ENCODE data around the gene COL20A1. TPM values are rescaled to one million over a fixed set of nuclear protein-coding genes. Genes with fewer than 3 reads are reported as not detected.

The COL20A1 gene
- total RNA-seq, 8 experiments from 2014 or later, result 0.13 to 1.6 (median 0.55) TPM

GRCh38 chr20:63351326-63351700 is 58.3 kb downstream of the COL20A1 start:
- WGBS, 10 experiments, result 0 to 100% methylated on average over 1 to 2 of the region's 12 CpGs; no CpG with 5 or more reads in 8 of the 10 experiments
- no peak overlapping the region for H3K27ac ChIP-seq
- in situ Hi-C loops (cut with MboI; ENCODE audit: low pct_unique_long_range_greater_than_20kb in 2 of 9, low sequenced_read_pairs in 9 of 9, unreplicated experiment in 9 of 9), result no loop called here
- no peak overlapping the region for H3K4me3 ChIP-seq
- H3K4me1 ChIP-seq (replicated peaks in 1 of 2), result peaks cover 19 to 36% of the 10 kb centered on the region in 2 donors
- ATAC-seq (replicated peaks in 6 of 8), result no peak

- H3K27ac ChIP-seq, result no peak overlapping the region
- WGBS, 10 experiments, result 83% methylated on average over 1 of the region's 28 CpGs; no CpG with 5 or more reads in 9 of the 10 experiments
- ATAC-seq (replicated peaks in 6 of 8), result peak; percentile 20 to 94 (median 90)
- peaks cover 19 to 33% of the 10 kb centered on the region in 2 donors for H3K4me1 ChIP-seq (replicated peaks in 1 of 2)
- H3K4me3 ChIP-seq, result no peak overlapping the region
- in situ Hi-C loops (cut with MboI; ENCODE audit: low pct_unique_long_range_greater_than_20kb in 2 of 9, low sequenced_read_pairs in 9 of 9, unreplicated experiment in 9 of 9), result no loop called here
These were observed 59.0 kb downstream of the COL20A1 start for GRCh38 chr20:63351811-63352591.

- Histone ChIP-seq H3K4me3 (no peak overlapping the region), H3K27ac (no peak overlapping the region), H3K4me1 (replicated peaks in 1 of 2) (peaks cover 15 to 25% of the 10 kb centered on the region in 2 donors)
- peak in 4 of 8 experiments; percentile 6 to 24 (median 16) for ATAC-seq (replicated peaks in 6 of 8)
- WGBS, 10 experiments, result 73% methylated on average over 2 of the region's 12 CpGs; no CpG with 5 or more reads in 9 of the 10 experiments
- in situ Hi-C loops (cut with MboI; ENCODE audit: low pct_unique_long_range_greater_than_20kb in 2 of 9, low sequenced_read_pairs in 9 of 9, unreplicated experiment in 9 of 9), result no loop called here
These were observed 59.8 kb downstream of the COL20A1 start for GRCh38 chr20:63352811-63353221.

- WGBS, 10 experiments, result 9 to 100% (median 76%) methylated on average over 2 to 5 of the region's 25 CpGs; no CpG with 5 or more reads in 4 of the 10 experiments
- in situ Hi-C loops (cut with MboI; ENCODE audit: low pct_unique_long_range_greater_than_20kb in 2 of 9, low sequenced_read_pairs in 9 of 9, unreplicated experiment in 9 of 9), result no loop called here
- H3K27ac ChIP-seq, result peak overlapping the region; percentile 21 to 34
- H3K4me3 ChIP-seq, result no peak overlapping the region
- no peak for ATAC-seq (replicated peaks in 6 of 8)
- H3K4me1 ChIP-seq (replicated peaks in 1 of 2), result peaks cover 20 to 25% of the 10 kb centered on the region in 2 donors
These were observed 61.8 kb downstream of the COL20A1 start for GRCh38 chr20:63354636-63355350.

GRCh38 chr20:63355781-63356295 is 62.9 kb downstream of the COL20A1 start:
- 64% methylated on average over 7 of the region's 11 CpGs; no CpG with 5 or more reads in 9 of the 10 experiments for WGBS, 10 experiments
- no peak for ATAC-seq (replicated peaks in 6 of 8)
- in situ Hi-C loops (cut with MboI; ENCODE audit: low pct_unique_long_range_greater_than_20kb in 2 of 9, low sequenced_read_pairs in 9 of 9, unreplicated experiment in 9 of 9), result no loop called here
- Histone ChIP-seq H3K4me1 (replicated peaks in 1 of 2) (peaks cover 29 to 30% of the 10 kb centered on the region in 2 donors), H3K4me3 (no peak overlapping the region), H3K27ac (peak overlapping the region in 1 of 2 donors; percentile 36)

GRCh38 chr20:63356511-63356910 is 63.5 kb downstream of the COL20A1 start:
- ATAC-seq (replicated peaks in 6 of 8), result no peak
- Histone ChIP-seq H3K27ac (no peak overlapping the region), H3K4me3 (no peak overlapping the region), H3K4me1 (replicated peaks in 1 of 2) (peaks cover 31 to 32% of the 10 kb centered on the region in 2 donors)
- WGBS, 10 experiments, result 100% methylated on average over 1 of the region's 8 CpGs; no CpG with 5 or more reads in 9 of the 10 experiments
- in situ Hi-C loops (cut with MboI; ENCODE audit: low pct_unique_long_range_greater_than_20kb in 2 of 9, low sequenced_read_pairs in 9 of 9, unreplicated experiment in 9 of 9), result no loop called here

GRCh38 chr20:63356931-63357879 is 64.2 kb downstream of the COL20A1 start:
- no peak for ATAC-seq (replicated peaks in 6 of 8)
- 18 to 73% methylated on average over 3 to 5 of the region's 30 CpGs; no CpG with 5 or more reads in 8 of the 10 experiments for WGBS, 10 experiments

GRCh38 chr20:63357921-63358905 is 65.2 kb downstream of the COL20A1 start:
- Histone ChIP-seq H3K4me1 (replicated peaks in 1 of 2) (peaks cover 33 to 35% of the 10 kb centered on the region in 2 donors), H3K4me3 (no peak overlapping the region), H3K27ac (no peak overlapping the region)
- ATAC-seq (replicated peaks in 6 of 8), result peak in 1 of 8 experiments; percentile 3
- WGBS, 10 experiments, result 40 to 92% (median 53%) methylated on average over 1 to 6 of the region's 26 CpGs; no CpG with 5 or more reads in 5 of the 10 experiments
- in situ Hi-C loops (cut with MboI; ENCODE audit: low pct_unique_long_range_greater_than_20kb in 2 of 9, low sequenced_read_pairs in 9 of 9, unreplicated experiment in 9 of 9), result no loop called here

More at GRCh38 chr20:63356931-63357879, 64.2 kb downstream of the COL20A1 start:
- Histone ChIP-seq H3K27ac (no peak overlapping the region), H3K4me3 (no peak overlapping the region), H3K4me1 (replicated peaks in 1 of 2) (peaks cover 33 to 35% of the 10 kb centered on the region in 2 donors)
- in situ Hi-C loops (cut with MboI; ENCODE audit: low pct_unique_long_range_greater_than_20kb in 2 of 9, low sequenced_read_pairs in 9 of 9, unreplicated experiment in 9 of 9), result no loop called here

GRCh38 chr20:63359164-63359934 is 66.4 kb downstream of the COL20A1 start:
- WGBS, 10 experiments, result 40 to 93% (median 74%) methylated on average over 4 to 12 of the region's 42 CpGs; no CpG with 5 or more reads in 4 of the 10 experiments

GRCh38 chr20:63359937-63360849 is 67.2 kb downstream of the COL20A1 start:
- Histone ChIP-seq H3K4me3 (peak overlapping the region; percentile 43 to 62 (median 46)), H3K27ac (peak overlapping the region; percentile 61 to 65), H3K4me1 (replicated peaks in 1 of 2) (peaks cover 48 to 55% of the 10 kb centered on the region in 2 donors)
- ATAC-seq (replicated peaks in 6 of 8), result peak in 5 of 8 experiments; percentile 16 to 34 (median 25)
- in situ Hi-C loops (cut with MboI; ENCODE audit: low pct_unique_long_range_greater_than_20kb in 2 of 9, low sequenced_read_pairs in 9 of 9, unreplicated experiment in 9 of 9), result no loop called here
- WGBS, 10 experiments, result 0 to 100% (median 27%) methylated on average over 1 to 7 of the region's 38 CpGs; no CpG with 5 or more reads in 3 of the 10 experiments

More at GRCh38 chr20:63359164-63359934, 66.4 kb downstream of the COL20A1 start:
- H3K4me3 ChIP-seq, result peak overlapping the region in 1 of 5 donors; percentile 44
- ATAC-seq (replicated peaks in 6 of 8), result no peak
- H3K27ac ChIP-seq, result no peak overlapping the region
- H3K4me1 ChIP-seq (replicated peaks in 1 of 2), result peaks cover 44 to 46% of the 10 kb centered on the region in 2 donors
- in situ Hi-C loops (cut with MboI; ENCODE audit: low pct_unique_long_range_greater_than_20kb in 2 of 9, low sequenced_read_pairs in 9 of 9, unreplicated experiment in 9 of 9), result no loop called here
